K562 (cell line): Measurements from ENCODE around the gene USP44. TPM values are rescaled to one million over a fixed set of nuclear protein-coding genes. Genes with fewer than 3 reads are reported as not detected.

Experiments used
- ATAC-seq: fragments of 200-7000 bp; cut with Tn5 transposase; 3 replicates; pipeline ENCODE4 v1.9.1; 2020; ENCODE audit warnings: moderate library complexity
- Bru-seq: library from RNA; stranded (reverse); fragments of 400-500 nt; gene quantifications from one replicate; lab custom pipeline; 2021; lab: Mats Ljungman, UMichigan
- BruChase-seq, 2 experiments: library from RNA; stranded (reverse); fragments of 400-500 nt; gene quantifications; one replicate each; lab custom pipeline; 2021; lab: Mats Ljungman, UMichigan
- BruUV-seq: library from RNA; stranded (reverse); fragments of 400-500 nt; replicated peaks from 2 replicates; lab custom pipeline; 2021; lab: Mats Ljungman, UMichigan
- CTCF ChIA-PET: fragments of 300-600 bp; formaldehyde crosslinking; extraction: SDS; loops from one replicate; lab custom pipeline; 2021; ENCODE audit warnings: low intra/inter-chr PET ratio; lab: Yijun Ruan, JAX
- POLR2A ChIA-PET: fragments of 300-600, 350-650 bp; sonication (Branson Sonifier 250); formaldehyde crosslinking; extraction: SDS; loops from one replicate; lab custom pipeline; 2021; ENCODE audit warnings: antibody characterized with exemption, inconsistent platforms; lab: Yijun Ruan, JAX
- DNase-seq, 4 experiments: peaks; one replicate each; pipeline versions ENCODE4 v3.0.0 to v3.0.0-alpha.2; 2011 to 2018; ENCODE audit warnings: low spot score in 3 of 4, mixed read lengths in 3 of 4; ENCODE audit errors: extremely low read depth in 1 of 4
- FAIRE-seq: peaks from 2 replicates; lab custom pipeline; 2011; peaks lifted over from hg19 to GRCh38; lab: Jason Lieb, UNC
- H2AFZ ChIP-seq: 2 replicates; pipeline ENCODE4 v1.6.0; 2011; ENCODE audit warnings: low read depth, low read length, control low read depth, inconsistent platforms
- H3K27ac ChIP-seq: fragments of 200-600 bp; 3 replicates; pipeline ENCODE4 v1.8.0; 2011; ENCODE audit warnings: low read depth, mild to moderate bottlenecking, control low read depth, inconsistent platforms, low read length, moderate library complexity, mixed read lengths; ENCODE audit errors: extremely low read depth
- H3K27me3 ChIP-seq, 2 experiments: fragments of 300-600 bp in 1 of 2; 2 replicates in 1 of 2; 3 replicates in 1 of 2; pipeline versions ENCODE4 v1.6.0 to v1.8.0; 2011; ENCODE audit warnings: inconsistent platforms in 2 of 2, low read length in 2 of 2, mild to moderate bottlenecking in 1 of 2, mixed read lengths in 1 of 2, moderate library complexity in 1 of 2; ENCODE audit not compliant: control insufficient read depth in 2 of 2, insufficient read depth in 2 of 2
- H3K36me3 ChIP-seq: fragments of 300-600 bp; 3 replicates; pipeline ENCODE4 v1.8.0; 2011; ENCODE audit warnings: mild to moderate bottlenecking, low read length, inconsistent platforms; ENCODE audit not compliant: control insufficient read depth, insufficient read depth
- H3K4me1 ChIP-seq, 2 experiments: fragments of 200-600 bp in 1 of 2; replicated peaks in 1 of 2; 2 replicates in 1 of 2; 3 replicates in 1 of 2; pipeline versions ENCODE4 v1.5.1 to v1.8.0; 2011; ENCODE audit warnings: inconsistent platforms in 2 of 2, low read length in 2 of 2, mild to moderate bottlenecking in 1 of 2, mixed read lengths in 1 of 2, moderate library complexity in 1 of 2; ENCODE audit not compliant: control insufficient read depth in 2 of 2, insufficient read depth in 2 of 2
- H3K4me2 ChIP-seq: 2 replicates; pipeline ENCODE4 v1.6.1; 2011; ENCODE audit warnings: low read length, control low read depth, inconsistent platforms, mixed read lengths; ENCODE audit not compliant: insufficient read depth
- H3K4me3 ChIP-seq: fragments of 200-600 bp; sonication (generic), shearing (Covaris generic); 2 replicates; pipeline ENCODE4 v1.5.1; 2016; ENCODE audit warnings: control low read depth, inconsistent platforms
- H3K79me2 ChIP-seq: fragments of 200-600 bp; 3 replicates; pipeline ENCODE4 v1.8.0; 2011; ENCODE audit warnings: low read length, inconsistent platforms; ENCODE audit not compliant: control insufficient read depth, insufficient read depth
- H3K9ac ChIP-seq, 2 experiments: 2 replicates each; pipeline versions ENCODE4 v1.6.0 to v1.6.1; 2011; ENCODE audit warnings: low read depth in 2 of 2, low read length in 2 of 2, control low read depth in 1 of 2, inconsistent platforms in 1 of 2, mild to moderate bottlenecking in 1 of 2, mixed read lengths in 1 of 2; ENCODE audit not compliant: insufficient read depth in 1 of 2
- H3K9me1 ChIP-seq: one replicate; pipeline ENCODE4 v1.6.0; 2011; ENCODE audit warnings: inconsistent platforms, mild to moderate bottlenecking, low read length, moderate library complexity; ENCODE audit not compliant: control insufficient read depth, insufficient read depth
- H3K9me3 ChIP-seq: replicated peaks from 2 replicates; pipeline ENCODE4 v1.5.1; 2011; ENCODE audit warnings: low read depth, low read length, inconsistent platforms; ENCODE audit not compliant: control insufficient read depth, insufficient read depth
- H4K20me1 ChIP-seq: replicated peaks from 2 replicates; pipeline ENCODE4 v1.6.1; 2011; ENCODE audit warnings: low read length, inconsistent platforms, mixed read lengths; ENCODE audit not compliant: control insufficient read depth, insufficient read depth
- BDP1 ChIP-seq: IDR thresholded peaks from 3 replicates; pipeline ENCODE4 v1.6.1; 2011; ENCODE audit not compliant: insufficient read length, insufficient read depth
- BRF1 ChIP-seq: IDR thresholded peaks from 3 replicates; pipeline ENCODE4 v1.6.1; 2011; ENCODE audit warnings: borderline replicate concordance, mild to moderate bottlenecking; ENCODE audit not compliant: insufficient read length; ENCODE audit errors: extremely low read depth
- CHD2 ChIP-seq: IDR thresholded peaks from 2 replicates; pipeline ENCODE4 v1.6.1; 2011; ENCODE audit warnings: low read depth, low read length
- CREBBP ChIP-seq: IDR thresholded peaks from one replicate; pipeline ENCODE4 v1.6.1; 2012; ENCODE audit warnings: low read depth, mild to moderate bottlenecking, control low read depth, inconsistent platforms, low read length
- RBM39 ChIP-seq: fragments of 200-400 bp; formaldehyde crosslinking; optimal IDR thresholded peaks from 2 replicates; pipeline ENCODE3; 2018; ENCODE audit warnings: low read depth, low read length
- ZNF77 ChIP-seq: fragments of 250-450 bp; sonication (Bioruptor Pico); IDR thresholded peaks from 2 replicates; pipeline ENCODE4 v1.5.0; 2020
- WGBS: fragments of 100-300 bp; shearing (Covaris generic); methylation state at CpG from one replicate; pipeline ENCODE4 v1.1.6; 2016; ENCODE audit warnings: low coverage, mixed read lengths; ENCODE audit not compliant: insufficient coverage; ENCODE audit errors: missing lambda C conversion rate; 5-methylcytosine and 5-hydroxymethylcytosine counted together
- in situ Hi-C: fragments of 300-500 bp; cut with MboI; formaldehyde crosslinking; loops from 4 replicates; pipeline ENCODE4 v1.15.0; 2018; ENCODE audit warnings: inconsistent platforms, mixed read lengths
- intact Hi-C: fragments of 100-400 bp; cut with micrococcal nuclease; formaldehyde crosslinking; loops from 2 replicates; pipeline ENCODE4 v1.14.2; 2022
- long read RNA-seq, 3 experiments: library from polyadenylated mRNA in 2 of 3; library from RNA in 1 of 3; unstranded in 2 of 3; stranded (forward) in 1 of 3; transcript quantifications; one replicate each; pipeline ENCODE4 v2.0.0, GENCODE V29; 2019 to 2022
- polyA minus RNA-seq, 3 experiments: library from RNA; depleted of rRNA, polyadenylated mRNA; stranded (reverse); fragments of >200 nt; gene quantifications; 2 replicates each; pipeline ENCODE4 v1.2.3, GENCODE V29; 2011
- polyA plus RNA-seq, 8 experiments: library from polyadenylated mRNA; depleted of rRNA in 4 of 8; stranded (reverse) in 5 of 8; unstranded in 3 of 8; fragments of >200 nt; fragmentation: Nextera tagmentation in 2 of 8; fragmentation: Illumina TruSeq in 1 of 8; extraction: Ambion mirVana in 2 of 8; extraction: Trizol in 1 of 8; gene quantifications; 2 replicates each; pipeline versions ENCODE4 v1.2.1 to v1.2.3, GENCODE V29; 2011 to 2014; ENCODE audit warnings: inconsistent platforms in 1 of 8, missing spikeins in 1 of 8
- total RNA-seq, 7 experiments: library from RNA; depleted of rRNA in 6 of 7; stranded (reverse); fragments of >200 nt in 6 of 7; fragmentation: Illumina TruSeq in 2 of 7; extraction: Trizol in 2 of 7; gene quantifications; 2 replicates each; pipeline versions ENCODE4 v1.2.1 to v1.2.3, GENCODE V29; 2011 to 2021; ENCODE audit warnings: low replicate concordance in 1 of 7
- TF ChIP-seq, protein P1 (sequence below): fragments of 250-450 bp; sonication (Bioruptor Pico); IDR thresholded peaks from 2 replicates; pipeline ENCODE4 v1.8.0; 2022; ENCODE audit warnings: moderate library complexity, mild to moderate bottlenecking, inconsistent platforms
- TF ChIP-seq, protein P2 (sequence below): IDR thresholded peaks from 2 replicates; pipeline ENCODE4 v1.6.1; 2016; ENCODE audit warnings: missing genetic modification characterization, missing compliant biosample characterization
- TF ChIP-seq, protein P3 (sequence below): sonication (generic); formaldehyde crosslinking; IDR thresholded peaks from 2 replicates; pipeline ENCODE4 v1.8.0; 2023; ENCODE audit warnings: missing genetic modification reagents, mild to moderate bottlenecking, borderline replicate concordance

The USP44 gene
- total RNA-seq (2011; cell fraction: chromatin; rRNA removed; ENCODE audit: low replicate concordance): 4.8 and 8.7 TPM in 2 replicates
- 1.4 and 1.7 TPM in 2 replicates for total RNA-seq (2011; cell fraction: nucleolus; rRNA removed)
- total RNA-seq (2011; cell fraction: nucleoplasm; rRNA removed): 4.2 and 8.9 TPM in 2 replicates
- total RNA-seq (2014; rRNA removed) (2.8 and 5.7 TPM in 2 replicates), total RNA-seq (2014; rRNA removed; fragmentation: Illumina TruSeq; extraction: Trizol) (3.4 and 4.0 TPM in 2 replicates), total RNA-seq (2015; rRNA removed; fragmentation: Illumina TruSeq; extraction: Trizol) (2.1 and 3.3 TPM in 2 replicates), total RNA-seq (2021) (2.1 and 3.0 TPM in 2 replicates), polyA plus RNA-seq (2011; rRNA removed) (3.1 and 4.2 TPM in 2 replicates), polyA plus RNA-seq (2014; fragmentation: Illumina TruSeq; extraction: Trizol) (2.8 and 2.9 TPM in 2 replicates), polyA plus RNA-seq (2014; fragmentation: Nextera tagmentation; extraction: Ambion mirVana) (1 to 10 TPM; 2.1 to 2.4 TPM), polyA plus RNA-seq (2014; rRNA removed) (2.3 and 2.9 TPM in 2 replicates), polyA minus RNA-seq (2011; rRNA and poly(A)+ RNA removed) (14.8 and 19.0 TPM in 2 replicates), Bru-seq, nascent RNA (percentile 52 among the genes with signal in this experiment), BruChase-seq, experiment 1, labeled RNA remaining after a 2-hour chase (percentile 50 among the genes with signal in this experiment), BruChase-seq, experiment 2, labeled RNA remaining after a 6-hour chase (percentile 51 among the genes with signal in this experiment)
- 0.91 and 1.9 TPM in 2 replicates for polyA plus RNA-seq (2011; cell fraction: cytosol; rRNA removed)
- polyA plus RNA-seq (2011; cell fraction: nucleus; rRNA removed): 3.0 and 3.1 TPM in 2 replicates
- polyA plus RNA-seq (2012): 1.7 and 2.8 TPM in 2 replicates
- 1.4 and 1.7 TPM in 2 replicates for polyA minus RNA-seq (2011; cell fraction: cytosol; rRNA and poly(A)+ RNA removed)
- 2.2 and 2.6 TPM in 2 replicates for polyA minus RNA-seq (2011; cell fraction: nucleus; rRNA and poly(A)+ RNA removed)
- long read RNA-seq, experiment 1, partial matches to known transcripts: 0 of 9 reads
- long read RNA-seq, experiment 1, other reads (novel, unspliced or antisense): 7 of 9 reads
- long read RNA-seq, experiment 2: 0 reads
- long read RNA-seq, experiment 3: 0 reads

DNA sequence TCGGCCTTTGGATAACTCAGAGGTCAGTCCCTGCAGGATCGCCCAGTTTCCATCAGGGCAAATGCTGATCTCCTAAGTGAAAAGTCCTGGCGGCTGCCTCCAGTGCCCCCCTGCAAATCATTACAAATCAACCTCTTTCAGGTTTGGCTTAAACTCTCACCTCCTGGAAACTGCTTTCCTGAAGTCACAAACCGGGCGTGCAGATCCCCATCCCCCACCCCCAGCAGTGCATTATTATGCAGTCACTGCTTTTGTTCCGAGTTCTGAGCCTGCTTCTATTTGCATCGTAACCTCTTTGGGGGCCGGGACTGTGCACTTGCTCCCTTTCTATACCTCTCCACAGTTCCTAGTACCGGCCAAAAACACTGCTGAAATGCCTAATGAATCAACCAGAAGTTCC is at the start of gene USP44:
Gene USP44, minus strand, starts transcription at position 172 of the 400 bp plus-strand sequence. CDS start 17,220 bp downstream, outside the sequence.
- intact Hi-C loops: no loop called here
- H3K4me2 ChIP-seq: no peak within 1 kb of the TSS
- POLR2A ChIA-PET: no interaction called here
- TF ChIP-seq CHD2: no peak
- no peak for TF ChIP-seq RBM39
- TF ChIP-seq BDP1: no peak
- TF ChIP-seq ZNF77 (CRISPR knock-in tag): no peak
- no peak for TF ChIP-seq BRF1
- TF ChIP-seq CREBBP: no peak
- TF ChIP-seq, protein P1, sequence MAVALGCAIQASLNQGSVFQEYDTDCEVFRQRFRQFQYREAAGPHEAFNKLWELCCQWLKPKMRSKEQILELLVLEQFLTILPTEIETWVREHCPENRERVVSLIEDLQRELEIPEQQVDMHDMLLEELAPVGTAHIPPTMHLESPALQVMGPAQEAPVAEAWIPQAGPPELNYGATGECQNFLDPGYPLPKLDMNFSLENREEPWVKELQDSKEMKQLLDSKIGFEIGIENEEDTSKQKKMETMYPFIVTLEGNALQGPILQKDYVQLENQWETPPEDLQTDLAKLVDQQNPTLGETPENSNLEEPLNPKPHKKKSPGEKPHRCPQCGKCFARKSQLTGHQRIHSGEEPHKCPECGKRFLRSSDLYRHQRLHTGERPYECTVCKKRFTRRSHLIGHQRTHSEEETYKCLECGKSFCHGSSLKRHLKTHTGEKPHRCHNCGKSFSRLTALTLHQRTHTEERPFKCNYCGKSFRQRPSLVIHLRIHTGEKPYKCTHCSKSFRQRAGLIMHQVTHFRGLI (CRISPR knock-in tag): no peak
- TF ChIP-seq, protein P2, sequence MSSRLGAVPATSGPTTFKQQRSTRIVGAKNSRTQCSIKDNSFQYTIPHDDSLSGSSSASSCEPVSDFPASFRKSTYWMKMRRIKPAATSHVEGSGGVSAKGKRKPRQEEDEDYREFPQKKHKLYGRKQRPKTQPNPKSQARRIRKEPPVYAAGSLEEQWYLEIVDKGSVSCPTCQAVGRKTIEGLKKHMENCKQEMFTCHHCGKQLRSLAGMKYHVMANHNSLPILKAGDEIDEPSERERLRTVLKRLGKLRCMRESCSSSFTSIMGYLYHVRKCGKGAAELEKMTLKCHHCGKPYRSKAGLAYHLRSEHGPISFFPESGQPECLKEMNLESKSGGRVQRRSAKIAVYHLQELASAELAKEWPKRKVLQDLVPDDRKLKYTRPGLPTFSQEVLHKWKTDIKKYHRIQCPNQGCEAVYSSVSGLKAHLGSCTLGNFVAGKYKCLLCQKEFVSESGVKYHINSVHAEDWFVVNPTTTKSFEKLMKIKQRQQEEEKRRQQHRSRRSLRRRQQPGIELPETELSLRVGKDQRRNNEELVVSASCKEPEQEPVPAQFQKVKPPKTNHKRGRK (tag): no peak
- TF ChIP-seq, protein P3, sequence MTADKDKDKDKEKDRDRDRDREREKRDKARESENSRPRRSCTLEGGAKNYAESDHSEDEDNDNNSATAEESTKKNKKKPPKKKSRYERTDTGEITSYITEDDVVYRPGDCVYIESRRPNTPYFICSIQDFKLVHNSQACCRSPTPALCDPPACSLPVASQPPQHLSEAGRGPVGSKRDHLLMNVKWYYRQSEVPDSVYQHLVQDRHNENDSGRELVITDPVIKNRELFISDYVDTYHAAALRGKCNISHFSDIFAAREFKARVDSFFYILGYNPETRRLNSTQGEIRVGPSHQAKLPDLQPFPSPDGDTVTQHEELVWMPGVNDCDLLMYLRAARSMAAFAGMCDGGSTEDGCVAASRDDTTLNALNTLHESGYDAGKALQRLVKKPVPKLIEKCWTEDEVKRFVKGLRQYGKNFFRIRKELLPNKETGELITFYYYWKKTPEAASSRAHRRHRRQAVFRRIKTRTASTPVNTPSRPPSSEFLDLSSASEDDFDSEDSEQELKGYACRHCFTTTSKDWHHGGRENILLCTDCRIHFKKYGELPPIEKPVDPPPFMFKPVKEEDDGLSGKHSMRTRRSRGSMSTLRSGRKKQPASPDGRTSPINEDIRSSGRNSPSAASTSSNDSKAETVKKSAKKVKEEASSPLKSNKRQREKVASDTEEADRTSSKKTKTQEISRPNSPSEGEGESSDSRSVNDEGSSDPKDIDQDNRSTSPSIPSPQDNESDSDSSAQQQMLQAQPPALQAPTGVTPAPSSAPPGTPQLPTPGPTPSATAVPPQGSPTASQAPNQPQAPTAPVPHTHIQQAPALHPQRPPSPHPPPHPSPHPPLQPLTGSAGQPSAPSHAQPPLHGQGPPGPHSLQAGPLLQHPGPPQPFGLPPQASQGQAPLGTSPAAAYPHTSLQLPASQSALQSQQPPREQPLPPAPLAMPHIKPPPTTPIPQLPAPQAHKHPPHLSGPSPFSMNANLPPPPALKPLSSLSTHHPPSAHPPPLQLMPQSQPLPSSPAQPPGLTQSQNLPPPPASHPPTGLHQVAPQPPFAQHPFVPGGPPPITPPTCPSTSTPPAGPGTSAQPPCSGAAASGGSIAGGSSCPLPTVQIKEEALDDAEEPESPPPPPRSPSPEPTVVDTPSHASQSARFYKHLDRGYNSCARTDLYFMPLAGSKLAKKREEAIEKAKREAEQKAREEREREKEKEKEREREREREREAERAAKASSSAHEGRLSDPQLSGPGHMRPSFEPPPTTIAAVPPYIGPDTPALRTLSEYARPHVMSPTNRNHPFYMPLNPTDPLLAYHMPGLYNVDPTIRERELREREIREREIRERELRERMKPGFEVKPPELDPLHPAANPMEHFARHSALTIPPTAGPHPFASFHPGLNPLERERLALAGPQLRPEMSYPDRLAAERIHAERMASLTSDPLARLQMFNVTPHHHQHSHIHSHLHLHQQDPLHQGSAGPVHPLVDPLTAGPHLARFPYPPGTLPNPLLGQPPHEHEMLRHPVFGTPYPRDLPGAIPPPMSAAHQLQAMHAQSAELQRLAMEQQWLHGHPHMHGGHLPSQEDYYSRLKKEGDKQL (CRISPR knock-in tag): no peak

More for the DNA sequence above, at the start of gene USP44:
- H3K4me1 ChIP-seq: peaks cover 6 to 12% of the 10 kb centered on the region in 2 experiments; a peak in 4 of 5 replicates
- H3K27me3 ChIP-seq: 0 out of 5 replicates have a peak, but pooled peaks cover 0 to 3% of the 10 kb centered on the region in 2 experiments
- no peaks in the 10 kb centered on the region for H4K20me1 ChIP-seq
- H3K9ac ChIP-seq: peak within 1 kb of the TSS in 1 of 2 experiments; percentile 9; a peak in 1 of 4 replicates
- CTCF ChIA-PET: no interaction called here
- H3K27ac ChIP-seq: no peak within 1 kb of the TSS
- in situ Hi-C loops: no loop called here
- no peak for ATAC-seq
- no peak within 1 kb of the TSS for H3K4me3 ChIP-seq
- no TSS peak for BruUV-seq
- H3K9me1 ChIP-seq: no peaks in the 10 kb centered on the region
- FAIRE-seq: no peak
- peak within 1 kb of the TSS; percentile 53; the same call in 1 of the 2 replicates for H2AFZ ChIP-seq
- WGBS: 22% methylated on average over 9 of the region's 9 CpGs
- no peaks in the 10 kb centered on the region for H3K36me3 ChIP-seq
- 0 out of 3 replicates have a peak, but pooled peaks cover 4% of the 10 kb centered on the region for H3K79me2 ChIP-seq
- peaks cover 8% of the 10 kb centered on the region; the same call in 1 of the 2 replicates for H3K9me3 ChIP-seq
- DNase-seq: peak in 1 of 4 experiments; percentile 18
